CD4-positive, alpha-beta T cell treated with Interferon gamma for 1 hour (primary cell): ENCODE results near the gene MYADML2.

Source experiments
- DNase-seq: peaks from one replicate; pipeline ENCODE4 v3.0.0-alpha.2; 2020

Gene MYADML2

GRCh38 chr17:81934850-81935708, 12.0 kb downstream of the MYADML2 start:
- DNase-seq = no peak

GRCh38 chr17:81934098-81934757, 12.8 kb downstream of the MYADML2 start:
- DNase-seq = no peak

GRCh38 chr17:81933178-81933699, 13.8 kb downstream of the MYADML2 start:
- no peak for DNase-seq

- DNase-seq = no peak
Measured at GRCh38 chr17:81932333-81932983, 14.6 kb downstream of the MYADML2 start.

GRCh38 chr17:81931557-81932332, 15.3 kb downstream of the MYADML2 start:
- DNase-seq = no peak

- DNase-seq = no peak
Measured at GRCh38 chr17:81931189-81931556, 15.9 kb downstream of the MYADML2 start.

- no peak for DNase-seq
Measured at GRCh38 chr17:81930142-81931125, 16.6 kb downstream of the MYADML2 start.

GRCh38 chr17:81929253-81930141, 17.5 kb downstream of the MYADML2 start:
- DNase-seq = no peak

GRCh38 chr17:81928544-81929252, 18.3 kb downstream of the MYADML2 start:
- DNase-seq = no peak

- peak; percentile 90 for DNase-seq
Measured at GRCh38 chr17:81927653-81928543, 19.1 kb downstream of the MYADML2 start, which contains the start of gene MAFG. MAFG (minus strand) TSS chr17:81927735; CDS start chr17:81923185, 4,550 bp downstream.

- DNase-seq = no peak
Measured at GRCh38 chr17:81927152-81927652, 19.8 kb downstream of the MYADML2 start.

GRCh38 chr17:81926451-81927151, 20.4 kb downstream of the MYADML2 start:
- peak; percentile 61 for DNase-seq

- no peak for DNase-seq
Measured at GRCh38 chr17:81925860-81926450, 21.1 kb downstream of the MYADML2 start.

- DNase-seq = no peak
Measured at GRCh38 chr17:81924557-81925532, 22.2 kb downstream of the MYADML2 start.

GRCh38 chr17:81923302-81924260, 23.5 kb downstream of the MYADML2 start:
- peak; percentile 51 for DNase-seq
